Measurements from ENCODE around the gene MAST4.

Gene MAST4

GRCh38 chr5:66603881-66604280, 7.7 kb downstream of the MAST4 start:
- no peak for DNase-seq (ENCODE audit: low spot score)

GRCh38 chr5:66606713-66607112, 10.5 kb downstream of the MAST4 start:
- no peak for DNase-seq (ENCODE audit: low spot score)

GRCh38 chr5:66608501-66608900, 12.3 kb downstream of the MAST4 start:
- no peak for DNase-seq (ENCODE audit: low spot score)

GRCh38 chr5:66609615-66610014, 13.4 kb downstream of the MAST4 start:
- no peak for DNase-seq (ENCODE audit: low spot score)

- DNase-seq (ENCODE audit: low spot score): no peak
Measured at GRCh38 chr5:66612226-66612625, 16.0 kb downstream of the MAST4 start.

- DNase-seq (ENCODE audit: low spot score): no peak
Measured at GRCh38 chr5:66615136-66615535, 18.9 kb downstream of the MAST4 start.

- no peak for DNase-seq (ENCODE audit: low spot score)
Measured at GRCh38 chr5:66615894-66616293, 19.7 kb downstream of the MAST4 start.

- DNase-seq (ENCODE audit: low spot score): no peak
Measured at GRCh38 chr5:66616520-66617225, 20.5 kb downstream of the MAST4 start.

- no peak for DNase-seq (ENCODE audit: low spot score)
Measured at GRCh38 chr5:66617226-66617861, 21.2 kb downstream of the MAST4 start.

GRCh38 chr5:66617991-66618768, 22.0 kb downstream of the MAST4 start:
- no peak for DNase-seq (ENCODE audit: low spot score)

GRCh38 chr5:66620711-66621110, 24.5 kb downstream of the MAST4 start:
- no peak for DNase-seq (ENCODE audit: low spot score)

- no peak for DNase-seq (ENCODE audit: low spot score)
Measured at GRCh38 chr5:66621146-66621545, 25.0 kb downstream of the MAST4 start.

GRCh38 chr5:66621736-66622135, 25.5 kb downstream of the MAST4 start:
- no peak for DNase-seq (ENCODE audit: low spot score)

- DNase-seq (ENCODE audit: low spot score): no peak
Measured at GRCh38 chr5:66628561-66628960, 32.4 kb downstream of the MAST4 start.

- no peak for DNase-seq (ENCODE audit: low spot score)
Measured at GRCh38 chr5:66629446-66629845, 33.3 kb downstream of the MAST4 start.

- no peak for DNase-seq (ENCODE audit: low spot score)
Measured at GRCh38 chr5:66633754-66634153, 37.6 kb downstream of the MAST4 start.

GRCh38 chr5:66634601-66635000, 38.4 kb downstream of the MAST4 start:
- no peak for DNase-seq (ENCODE audit: low spot score)

GRCh38 chr5:66637994-66638393, 41.8 kb downstream of the MAST4 start:
- DNase-seq (ENCODE audit: low spot score): no peak

GRCh38 chr5:66639037-66639436, 42.8 kb downstream of the MAST4 start:
- no peak for DNase-seq (ENCODE audit: low spot score)

GRCh38 chr5:66642538-66642937, 46.3 kb downstream of the MAST4 start:
- no peak for DNase-seq (ENCODE audit: low spot score)

GRCh38 chr5:66643387-66643786, 47.2 kb downstream of the MAST4 start:
- DNase-seq (ENCODE audit: low spot score): no peak

GRCh38 chr5:66644111-66644510, 47.9 kb downstream of the MAST4 start:
- DNase-seq (ENCODE audit: low spot score): no peak

GRCh38 chr5:66645039-66645438, 48.8 kb downstream of the MAST4 start:
- DNase-seq (ENCODE audit: low spot score): no peak

Measured in kidney capillary endothelial cell (primary cell).